Naive thymus-derived CD4-positive, alpha-beta T cell (primary cell): ENCODE measurements around the gene CNRIP1. TPM values are rescaled to one million over a fixed set of nuclear protein-coding genes. Genes with fewer than 3 reads are reported as not detected.

Source experiments
- ATAC-seq: fragments of 150-1000 bp; cut with Tn5 transposase; 2 replicates; pipeline ENCODE4 v1.10.0; 2021; ENCODE audit warnings: mild to moderate bottlenecking, moderate library complexity
- CTCF ChIA-PET: fragments of 350-600 bp; sonication (Branson Sonifier 250); formaldehyde crosslinking; loops from one replicate; lab custom pipeline; 2021; ENCODE audit warnings: antibody characterized with exemption; lab: Charles Lee
- POLR2A ChIA-PET: fragments of 350-600 bp; sonication (Branson Sonifier 250); formaldehyde crosslinking; loops from one replicate; lab custom pipeline; 2021; ENCODE audit warnings: antibody characterized with exemption, inconsistent platforms; lab: Charles Lee
- DNase-seq, 9 donors: peaks; one replicate each; pipeline versions ENCODE4 v3.0.0 to v3.0.0-alpha.2; 2020 to 2022; ENCODE audit warnings: mixed read lengths in 1 of 9
- H3K27ac ChIP-seq: one replicate; pipeline ENCODE4 v1.7.0; 2013; ENCODE audit warnings: mild to moderate bottlenecking, low read depth, low read length, moderate library complexity
- H3K27me3 ChIP-seq, 2 donors: one replicate each; pipeline ENCODE4 v1.7.0; 2013; ENCODE audit warnings: low read length in 2 of 2, mild to moderate bottlenecking in 2 of 2, moderate library complexity in 2 of 2; ENCODE audit not compliant: control insufficient read depth in 2 of 2, insufficient read depth in 2 of 2
- H3K36me3 ChIP-seq, 3 experiments: 1 replicate in 2 of 3; 2 replicates in 1 of 3; pipeline ENCODE4 v1.7.0; 2013; ENCODE audit warnings: low read length in 3 of 3, mild to moderate bottlenecking in 3 of 3, moderate library complexity in 1 of 3; ENCODE audit not compliant: insufficient read depth in 3 of 3, control insufficient read depth in 2 of 3
- H3K4me1 ChIP-seq, 2 donors: one replicate each; pipeline ENCODE4 v1.7.0; 2013; ENCODE audit warnings: low read length in 2 of 2, mild to moderate bottlenecking in 2 of 2, moderate library complexity in 1 of 2; ENCODE audit not compliant: control insufficient read depth in 2 of 2, insufficient read depth in 2 of 2
- H3K4me3 ChIP-seq: 2 replicates; pipeline ENCODE4 v1.7.0; 2013; ENCODE audit warnings: mild to moderate bottlenecking, low read length
- H3K9me3 ChIP-seq, 3 experiments: 1 replicate in 2 of 3; 2 replicates in 1 of 3; pipeline ENCODE4 v1.7.0; 2013; ENCODE audit warnings: low read length in 3 of 3; ENCODE audit not compliant: control insufficient read depth in 2 of 3
- H3K27ac Mint-ChIP-seq, 9 donors: one replicate each; pipeline ENCODE4 v1.8.0; 2020 to 2022; ENCODE audit warnings: mixed read lengths in 9 of 9, mild to moderate bottlenecking in 8 of 9, moderate library complexity in 5 of 9, inconsistent platforms in 2 of 9
- H3K27me3 Mint-ChIP-seq, 5 donors: one replicate each; pipeline ENCODE4 v1.8.0; 2021 to 2022; ENCODE audit warnings: mixed read lengths in 5 of 5, mild to moderate bottlenecking in 1 of 5
- H3K36me3 Mint-ChIP-seq, 5 donors: one replicate each; pipeline ENCODE4 v1.8.0; 2020 to 2022; ENCODE audit warnings: mixed read lengths in 5 of 5, mild to moderate bottlenecking in 3 of 5, inconsistent platforms in 1 of 5
- H3K4me1 Mint-ChIP-seq, 7 donors: one replicate each; pipeline ENCODE4 v1.8.0; 2020 to 2022; ENCODE audit warnings: mixed read lengths in 7 of 7, mild to moderate bottlenecking in 3 of 7, inconsistent platforms in 1 of 7
- H3K4me3 Mint-ChIP-seq, 10 donors: one replicate each; pipeline ENCODE4 v1.8.0; 2020 to 2022; ENCODE audit warnings: mild to moderate bottlenecking in 10 of 10, mixed read lengths in 10 of 10, moderate library complexity in 6 of 10, inconsistent platforms in 2 of 10
- H3K9me3 Mint-ChIP-seq, 11 donors: one replicate each; pipeline ENCODE4 v1.8.0; 2020 to 2022; ENCODE audit warnings: mixed read lengths in 11 of 11, mild to moderate bottlenecking in 4 of 11, inconsistent platforms in 1 of 11, moderate library complexity in 1 of 11
- intact Hi-C, 2 donors: fragments of 100-400 bp; cut with micrococcal nuclease; formaldehyde crosslinking; loops; one replicate each; pipeline ENCODE4 v1.15.1; 2023
- polyA plus RNA-seq, 2 donors: library from polyadenylated mRNA; unstranded; fragments of 300-500 nt; fragmentation: Illumina TruSeq; gene quantifications; one replicate each; pipeline ENCODE4 v1.2.3, GENCODE V29; 2021
- total RNA-seq, 6 experiments: library from RNA in 5 of 6; stranded (reverse) in 5 of 6; gene quantifications; 1 replicate in 5 of 6; 2 replicates in 1 of 6; pipeline ENCODE4 v1.2.3 and lab custom pipeline; 2021 to 2026

The CNRIP1 gene
- total and polyA plus RNA-seq, 7 experiments from 2014 or later = 0.19 to 0.78 (median 0.38) TPM; not detected in 4

DNA sequence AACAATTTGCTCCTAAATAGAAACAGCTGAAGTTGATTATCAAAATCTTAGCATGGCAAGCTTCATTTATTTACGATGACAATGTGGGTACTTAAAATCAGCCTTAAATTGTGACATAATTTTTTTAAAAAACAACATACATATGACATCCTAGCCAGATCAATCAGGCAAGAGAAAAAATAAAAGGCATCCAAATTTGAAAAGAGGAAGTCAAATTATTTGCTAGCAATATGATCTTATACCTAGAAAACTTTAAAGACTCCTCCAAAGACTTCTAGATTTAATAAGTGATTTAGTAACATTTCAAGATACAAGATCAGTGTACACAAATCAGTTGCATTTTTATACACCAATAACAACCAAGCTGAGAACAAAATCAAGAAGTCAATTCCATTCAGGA, 53.1 kb downstream of the CNRIP1 start:
- H3K27ac ChIP-seq = no peak overlapping the region
- no peak overlapping the region for H3K4me3 ChIP-seq
- H3K9me3 Mint-ChIP-seq = peaks cover 0 to 13% (median 0%) of the 10 kb centered on the region in 11 donors
- H3K36me3 ChIP-seq = no peaks in the 10 kb centered on the region
- H3K36me3 Mint-ChIP-seq = peaks cover 0 to 5% (median 4%) of the 10 kb centered on the region in 5 donors
- H3K4me1 Mint-ChIP-seq = no peaks in the 10 kb centered on the region
- ATAC-seq = no peak
- ChIA-PET POLR2A (no interaction called here), CTCF (no interaction called here)
- intact Hi-C loops = no loop called here
- no peak for DNase-seq
- no peak overlapping the region for H3K4me3 Mint-ChIP-seq
- H3K27me3 Mint-ChIP-seq = peaks cover 0 to 36% (median 0%) of the 10 kb centered on the region in 5 donors
- H3K4me1 ChIP-seq = no peaks in the 10 kb centered on the region
- H3K9me3 ChIP-seq = no peaks in the 10 kb centered on the region
- no peaks in the 10 kb centered on the region for H3K27me3 ChIP-seq
- H3K27ac Mint-ChIP-seq = no peak overlapping the region

DNA sequence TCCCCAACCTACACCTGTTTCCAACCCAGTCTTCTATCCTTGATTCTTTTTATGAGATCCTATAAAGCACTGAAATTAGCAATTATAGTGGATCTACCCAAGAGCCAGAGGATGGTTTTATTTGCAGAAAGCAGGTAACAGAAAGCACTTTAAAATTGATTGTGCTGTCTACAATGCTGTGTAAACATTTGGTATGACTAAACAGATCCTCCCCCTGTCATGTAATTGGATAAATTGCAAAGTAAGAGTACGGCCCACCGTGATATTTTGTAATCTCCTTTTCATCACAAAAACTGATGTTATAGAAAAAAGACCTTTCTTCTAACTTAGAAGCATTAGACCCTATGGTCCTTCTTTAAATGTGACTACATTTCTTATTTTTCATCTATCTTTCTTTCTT, 56.1 kb downstream of the CNRIP1 start:
- peaks cover 0 to 13% (median 0%) of the 10 kb centered on the region in 11 donors for H3K9me3 Mint-ChIP-seq
- intact Hi-C loops = no loop called here
- H3K27me3 ChIP-seq = no peaks in the 10 kb centered on the region

DNA sequence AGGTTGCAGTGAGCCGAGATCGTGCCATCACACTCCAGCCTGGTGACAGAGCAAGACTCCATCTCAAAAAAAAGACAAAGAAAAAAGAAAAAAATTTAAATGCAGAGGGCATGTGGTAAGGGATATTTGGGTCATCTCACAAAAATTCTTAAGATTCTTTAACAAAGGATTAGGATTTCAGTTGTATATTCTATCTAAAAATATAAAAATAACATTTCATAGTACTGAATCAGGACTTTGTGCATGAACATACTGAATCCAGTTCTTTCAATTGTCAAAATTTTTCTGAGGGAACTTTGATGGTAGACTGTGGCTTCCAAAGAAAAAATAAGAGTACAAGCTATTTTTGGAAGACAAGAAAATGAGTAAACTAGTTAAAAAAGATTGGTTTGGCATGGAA, 60.9 kb downstream of the CNRIP1 start:
- ChIA-PET CTCF (no interaction called here), POLR2A (no interaction called here)
- Histone ChIP-seq H3K4me1 (peaks cover 0 to 14% of the 10 kb centered on the region in 2 donors), H3K36me3 (no peaks in the 10 kb centered on the region), H3K27me3 (no peaks in the 10 kb centered on the region), H3K4me3 (no peak overlapping the region), H3K27ac (no peak overlapping the region), H3K9me3 (no peaks in the 10 kb centered on the region)
- Mint-ChIP-seq H3K27me3 (peaks cover 0 to 6% (median 0%) of the 10 kb centered on the region in 5 donors), H3K27ac (no peak overlapping the region), H3K4me1 (peaks cover 14 to 29% (median 25%) of the 10 kb centered on the region in 7 donors), H3K9me3 (no peaks in the 10 kb centered on the region), H3K36me3 (peaks cover 0 to 3% (median 0%) of the 10 kb centered on the region in 5 donors), H3K4me3 (no peak overlapping the region)
- DNase-seq (no peak), ATAC-seq (no peak)
- intact Hi-C loops = loop anchor here in 1 of 2 donors (10.0 kb wide), 1 partner anchor 476 kb away; the partner anchor contains the start of gene ARHGAP25

More for the DNA sequence above, 56.1 kb downstream of the CNRIP1 start:
- H3K4me1 Mint-ChIP-seq = no peaks in the 10 kb centered on the region
- H3K4me3 Mint-ChIP-seq = no peak overlapping the region
- H3K36me3 Mint-ChIP-seq = peaks cover 0 to 5% (median 4%) of the 10 kb centered on the region in 5 donors
- no peaks in the 10 kb centered on the region for H3K9me3 ChIP-seq
- H3K36me3 ChIP-seq = no peaks in the 10 kb centered on the region
- POLR2A ChIA-PET = interaction anchor here (0.6 kb wide), 1 partner anchor 626 kb away, joined by 4 read pairs; no protein-coding TSS in a partner anchor
- no peaks in the 10 kb centered on the region for H3K4me1 ChIP-seq
- peaks cover 0 to 24% (median 0%) of the 10 kb centered on the region in 5 donors for H3K27me3 Mint-ChIP-seq
- H3K27ac Mint-ChIP-seq = no peak overlapping the region
- DNase-seq = no peak
- no peak overlapping the region for H3K4me3 ChIP-seq
- no peak for ATAC-seq
- no peak overlapping the region for H3K27ac ChIP-seq
- CTCF ChIA-PET = no interaction called here

DNA sequence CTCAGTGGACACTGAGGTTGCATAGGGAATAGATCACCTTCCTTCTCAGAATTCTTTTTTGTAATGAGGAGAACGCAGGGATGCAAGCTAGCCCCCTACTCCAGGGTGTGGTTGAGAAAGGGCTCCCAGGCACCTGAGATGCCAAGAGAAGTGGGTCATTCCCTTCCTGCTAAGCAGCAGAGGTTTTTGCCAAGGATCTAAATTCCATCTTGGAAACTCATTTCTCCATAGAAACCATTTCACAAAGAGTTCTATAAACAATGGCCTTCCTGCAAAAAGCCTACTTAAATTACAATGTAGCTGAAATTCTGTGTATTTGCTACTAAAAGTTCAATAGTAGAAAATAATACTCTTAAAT, 63.7 kb downstream of the CNRIP1 start:
- peaks cover 0 to 6% (median 0%) of the 10 kb centered on the region in 11 donors for H3K9me3 Mint-ChIP-seq
- H3K36me3 ChIP-seq = peaks cover 0 to 2% (median 0%) of the 10 kb centered on the region in 3 experiments
- H3K27ac ChIP-seq = no peak overlapping the region
- peak overlapping the region in 6 of 10 donors; percentile 2 to 40 (median 22) for H3K4me3 Mint-ChIP-seq
- intact Hi-C loops = loop anchor here in 1 of 2 donors (10.0 kb wide), 1 partner anchor 479 kb away; the partner anchor contains the start of gene ARHGAP25
- H3K4me1 Mint-ChIP-seq = peaks cover 23 to 40% (median 35%) of the 10 kb centered on the region in 7 donors
- ChIA-PET CTCF (interaction anchor here (0.7 kb wide), 1 partner anchor 24 kb away, joined by 4 read pairs; no protein-coding TSS in a partner anchor), POLR2A (no interaction called here)
- no peak overlapping the region for H3K4me3 ChIP-seq
- H3K27me3 ChIP-seq = no peaks in the 10 kb centered on the region
- DNase-seq (no peak), ATAC-seq (no peak)
- peaks cover 0 to 5% (median 5%) of the 10 kb centered on the region in 5 donors for H3K36me3 Mint-ChIP-seq
- peaks cover 0 to 14% of the 10 kb centered on the region in 2 donors for H3K4me1 ChIP-seq
- H3K27me3 Mint-ChIP-seq = peaks cover 0 to under 1% (median 0%) of the 10 kb centered on the region in 5 donors
- H3K9me3 ChIP-seq = no peaks in the 10 kb centered on the region
- H3K27ac Mint-ChIP-seq = peak overlapping the region in 3 of 9 donors; percentile 33 to 50 (median 46)

DNA sequence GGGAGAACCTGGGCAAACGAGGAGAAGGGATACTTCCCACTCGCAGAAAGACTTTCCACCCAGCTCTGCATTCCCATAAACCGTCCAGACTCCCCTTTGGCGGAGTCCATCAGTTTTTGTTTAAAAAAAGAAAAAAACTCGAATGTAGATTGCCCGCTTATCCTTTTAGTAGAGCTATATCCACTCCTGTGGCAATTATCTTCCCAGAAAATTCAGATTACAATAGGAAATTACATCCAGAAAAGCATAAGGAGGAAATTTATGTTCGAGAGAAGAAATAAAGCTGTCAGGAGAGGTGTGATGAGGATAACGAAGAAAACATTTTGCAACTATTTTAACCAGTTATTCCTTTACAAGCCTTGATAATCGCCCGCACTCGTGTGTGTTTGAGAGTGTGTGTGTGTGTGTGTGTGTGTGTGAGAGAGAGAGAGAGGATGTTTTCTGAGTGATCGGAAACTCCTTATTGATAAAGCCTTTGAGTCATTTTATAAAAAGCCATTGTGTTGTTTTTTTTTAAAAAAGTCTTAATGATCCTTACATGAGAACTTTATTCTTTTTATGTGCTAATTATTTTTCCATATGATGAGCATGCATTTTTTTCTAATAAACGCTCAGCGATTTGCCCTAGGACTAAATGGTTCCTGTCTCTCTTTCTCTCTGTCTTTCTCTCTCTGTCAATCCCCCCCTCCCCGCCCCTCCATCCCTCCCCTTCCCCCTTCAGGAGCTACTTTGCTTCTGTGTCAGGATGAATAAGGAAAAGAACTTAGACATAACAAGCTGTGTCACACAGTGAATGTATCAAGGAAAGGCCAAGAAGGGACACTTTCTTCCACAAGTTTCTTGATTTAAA, 66.3 kb downstream of the CNRIP1 start:
- Histone ChIP-seq H3K9me3 (no peaks in the 10 kb centered on the region), H3K4me3 (peak overlapping the region; percentile 97), H3K4me1 (peaks cover 24 to 37% of the 10 kb centered on the region in 2 donors), H3K27me3 (no peaks in the 10 kb centered on the region), H3K27ac (peak overlapping the region; percentile 82), H3K36me3 (peaks cover 0 to 3% (median 2%) of the 10 kb centered on the region in 3 experiments)
- peaks cover 0 to 2% (median 0%) of the 10 kb centered on the region in 5 donors for H3K27me3 Mint-ChIP-seq
- ATAC-seq (no peak), DNase-seq (peak in 7 of 9 donors; percentile 16 to 64 (median 47))
- ChIA-PET POLR2A (interaction anchor here (1.0 to 3.9 kb wide), 9 partner anchors 9 to 190 kb away, joined by 3 to 31 read pairs (median 4); partner anchors contain the start of genes C1D and PNO1), CTCF (interaction anchor here (1.4 to 1.8 kb wide), 3 partner anchors 57 to 101 kb away, joined by 3 to 6 read pairs (median 6); partner anchors contain the start of gene PNO1)
- H3K9me3 Mint-ChIP-seq = peaks cover 0 to 6% (median 0%) of the 10 kb centered on the region in 11 donors
- peak overlapping the region; percentile 92 to 99 (median 96) for H3K27ac Mint-ChIP-seq
- intact Hi-C loops = loop anchor here (2.0 to 10.0 kb wide), 6 partner anchors 29 to 856 kb away; partner anchors contain the start of genes ARHGAP25 (in 1 of the 2) and ETAA1 (in 1 of the 2)
- H3K36me3 Mint-ChIP-seq = peaks cover 0 to 14% (median 6%) of the 10 kb centered on the region in 5 donors
- H3K4me1 Mint-ChIP-seq = peaks cover 37 to 49% (median 46%) of the 10 kb centered on the region in 7 donors
- H3K4me3 Mint-ChIP-seq = peak overlapping the region in 7 of 10 donors; percentile 91 to 99 (median 98)
